ENCODE measurements around the gene SLC39A3.

SLC39A3 gene

GRCh38 chr19:2701361-2702169 lies 38.3 kb downstream of the SLC39A3 start:
- no peak for DNase-seq

GRCh38 chr19:2700660-2701360 lies 39.0 kb downstream of the SLC39A3 start:
- no peak for DNase-seq

- no peak for DNase-seq
Observed at GRCh38 chr19:2699413-2700140, 40.2 kb downstream of the SLC39A3 start.

GRCh38 chr19:2694196-2694595 lies 45.6 kb downstream of the SLC39A3 start:
- DNase-seq, result no peak

- DNase-seq, result no peak
Observed at GRCh38 chr19:2693492-2694160, 46.2 kb downstream of the SLC39A3 start.

GRCh38 chr19:2691951-2692350 lies 47.9 kb downstream of the SLC39A3 start:
- DNase-seq, result no peak

GRCh38 chr19:2690856-2691255 lies 49.0 kb downstream of the SLC39A3 start:
- DNase-seq, result no peak

GRCh38 chr19:2686360-2686759 lies 53.5 kb downstream of the SLC39A3 start:
- no peak for DNase-seq

GRCh38 chr19:2685204-2685704 lies 54.6 kb downstream of the SLC39A3 start:
- no peak for DNase-seq

GRCh38 chr19:2683430-2684003 lies 56.3 kb downstream of the SLC39A3 start:
- peak; percentile 37 for DNase-seq
